Thyroid gland (tissue), 4 donors: ENCODE data around the gene SLC7A7.
"Not testable (repeated sequence)": the region's sequence is repeated elsewhere in the genome, so short reads cannot be mapped to it uniquely, and the experiment has no call there.

Experiments used
- CTCF ChIP-seq, 6 experiments: fragments of 200-600 bp in 3 of 6; fragments of 450-650 bp in 3 of 6; sonication (generic) in 3 of 6; IDR thresholded peaks; one replicate each; pipeline ENCODE4 v1.5.1; 2016 to 2019; ENCODE audit warnings: antibody characterized with exemption in 6 of 6, mild to moderate bottlenecking in 2 of 6, inconsistent platforms in 1 of 6, moderate library complexity in 1 of 6
- POLR2A ChIP-seq, 2 donors: fragments of 450-650 bp; IDR thresholded peaks; one replicate each; pipeline ENCODE4 v1.6.1; 2017; ENCODE audit warnings: antibody characterized with exemption in 2 of 2, mild to moderate bottlenecking in 2 of 2, moderate library complexity in 1 of 2

GRCh38 chr14:22757972-22758650, 57.1 kb downstream of the SLC7A7 start:
- not testable (repeated sequence) for TF ChIP-seq CTCF, POLR2A (IDR thresholded peaks at IDR 0.05)
